ENCODE measurements around the gene EIF3F.

The EIF3F gene

DNA sequence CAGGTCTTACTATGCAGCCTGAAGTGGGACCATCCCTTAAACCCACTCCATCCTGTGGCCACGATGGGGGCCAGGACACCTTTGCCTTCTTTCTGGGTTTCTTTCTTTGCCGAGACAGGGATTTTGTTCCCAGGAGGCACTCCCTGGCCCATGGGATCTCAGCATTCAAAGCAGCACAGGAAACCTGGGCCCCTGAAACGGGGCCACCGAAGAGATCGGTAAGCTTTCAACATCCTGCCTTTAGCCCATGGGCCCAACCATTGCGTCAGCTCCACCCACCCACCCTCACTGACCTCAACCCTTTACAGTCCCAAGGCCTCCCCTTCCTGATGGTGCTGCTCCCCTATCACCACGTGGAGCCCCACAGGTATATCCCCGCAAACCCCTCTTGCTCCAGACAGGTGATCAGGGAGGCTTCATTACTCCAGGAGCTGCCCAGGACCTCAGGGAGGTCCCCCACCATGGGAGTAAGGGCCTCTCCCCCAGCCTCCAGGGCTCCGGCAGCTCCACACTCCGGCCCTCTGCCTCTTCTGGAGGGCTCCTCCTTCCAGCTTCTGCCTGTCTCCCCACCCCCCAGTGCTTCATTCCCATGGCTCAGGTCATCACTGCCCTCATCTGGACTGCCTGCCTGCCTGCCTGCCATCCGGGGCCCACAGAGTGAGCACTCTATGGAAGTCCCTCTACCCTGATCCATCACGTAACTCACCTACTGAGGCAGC, 51.8 kb downstream of the EIF3F start:
- no peak for DNase-seq

DNA sequence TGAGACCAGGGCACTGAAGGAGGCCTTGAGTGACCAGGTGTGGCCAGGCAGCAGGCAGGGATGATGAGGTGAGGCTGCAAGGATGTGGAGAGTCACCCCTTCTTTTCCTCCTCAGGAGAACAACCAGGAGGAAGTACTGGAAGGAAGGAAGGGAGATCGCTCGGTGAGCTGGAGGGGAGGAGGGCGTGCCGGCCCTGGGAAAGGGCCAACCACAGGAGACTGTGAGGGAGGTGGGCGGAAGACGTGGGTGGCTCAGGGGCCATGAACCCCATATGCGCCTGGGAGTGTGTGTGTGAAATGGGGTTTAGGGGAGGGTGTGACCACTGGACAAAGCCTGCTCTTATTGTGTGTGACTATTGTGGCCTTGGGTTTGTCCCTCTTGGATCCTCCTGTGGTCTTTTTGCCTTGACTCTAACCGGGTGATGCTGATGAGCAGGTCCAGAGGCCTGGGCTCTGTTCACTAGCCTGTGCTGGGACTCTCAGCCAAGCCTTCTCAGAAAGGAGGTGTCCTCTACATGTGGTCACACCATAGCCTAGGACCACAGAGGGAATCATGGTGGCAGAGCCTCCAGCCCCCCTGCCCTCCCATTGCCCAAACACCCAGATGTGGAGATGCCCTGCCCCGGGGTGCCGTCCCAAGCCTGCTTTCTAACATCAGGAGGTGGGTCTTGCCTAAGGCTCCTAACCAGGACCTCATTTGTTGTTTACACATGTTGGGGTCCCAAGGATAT, 52.6 kb downstream of the EIF3F start:
- DNase-seq, result no peak

DNA sequence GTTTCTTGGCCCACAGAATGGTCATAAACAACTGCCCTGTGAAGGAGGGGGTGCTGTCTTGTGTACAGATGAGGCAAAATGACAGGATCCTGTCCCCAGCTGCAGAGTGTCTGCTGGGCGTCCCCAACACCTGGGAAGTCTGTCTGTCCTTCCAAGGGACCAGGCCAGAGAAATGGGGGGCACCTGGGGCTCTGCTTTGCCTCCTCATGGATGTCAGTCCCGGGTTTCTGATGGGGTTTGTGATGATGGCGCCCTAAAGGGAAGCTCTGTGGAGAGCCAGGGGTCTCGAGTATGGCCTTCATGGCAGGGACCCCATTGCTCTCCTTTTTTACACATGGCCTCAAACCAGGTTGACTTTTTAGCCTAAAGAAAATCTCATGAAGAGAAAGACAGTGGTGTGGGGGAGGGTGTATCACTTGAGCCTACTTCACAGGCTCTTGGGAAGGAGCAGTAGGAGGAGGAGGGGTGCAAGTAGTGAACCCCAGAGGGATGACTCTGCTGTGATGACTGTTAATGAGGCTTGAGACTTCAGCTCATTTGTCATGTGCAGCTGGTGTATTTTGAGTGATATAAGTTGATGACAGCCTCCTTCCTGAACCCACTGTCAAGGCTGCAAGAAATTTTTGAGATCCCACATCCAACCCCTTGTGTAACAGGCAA, 53.3 kb downstream of the EIF3F start:
- DNase-seq, result no peak

DNA sequence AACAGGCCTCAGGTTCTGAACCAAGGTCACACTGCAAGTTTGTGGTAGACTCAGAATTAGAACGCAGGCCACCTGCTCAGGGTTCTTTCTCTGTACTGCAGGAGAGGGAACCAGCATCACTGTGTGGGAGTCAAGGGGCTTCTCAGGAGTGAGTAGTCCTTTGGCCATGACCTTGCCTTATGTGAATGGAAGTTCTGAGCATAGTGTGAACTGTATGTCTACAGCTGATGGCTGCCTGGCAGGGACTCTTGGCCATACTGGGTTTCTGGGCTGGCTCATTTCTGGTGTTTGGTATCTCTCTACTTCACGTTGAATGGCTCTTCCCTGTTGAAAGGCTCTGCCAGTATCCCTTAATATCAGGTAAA, 53.8 kb downstream of the EIF3F start:
- DNase-seq, result no peak

DNA sequence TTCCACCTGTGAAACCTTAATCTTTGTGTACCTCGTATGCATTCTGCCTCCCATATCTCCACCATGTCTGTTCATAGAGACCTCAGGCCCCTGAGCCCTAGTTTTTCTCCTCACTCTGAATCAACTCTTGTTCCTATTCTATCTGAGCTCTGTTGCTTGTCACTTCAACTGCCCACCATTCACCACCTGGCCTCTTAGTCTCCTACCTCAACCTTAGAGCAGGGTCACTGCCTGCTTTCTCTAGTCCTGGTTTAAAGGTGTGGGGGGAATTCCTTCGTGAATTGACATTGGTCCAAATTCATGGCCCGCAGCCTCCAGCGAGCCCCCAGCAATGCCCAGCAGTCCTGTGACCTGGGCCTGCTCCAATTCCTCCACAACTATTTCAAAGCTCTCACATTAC, 54.4 kb downstream of the EIF3F start:
- DNase-seq, result no peak

DNA sequence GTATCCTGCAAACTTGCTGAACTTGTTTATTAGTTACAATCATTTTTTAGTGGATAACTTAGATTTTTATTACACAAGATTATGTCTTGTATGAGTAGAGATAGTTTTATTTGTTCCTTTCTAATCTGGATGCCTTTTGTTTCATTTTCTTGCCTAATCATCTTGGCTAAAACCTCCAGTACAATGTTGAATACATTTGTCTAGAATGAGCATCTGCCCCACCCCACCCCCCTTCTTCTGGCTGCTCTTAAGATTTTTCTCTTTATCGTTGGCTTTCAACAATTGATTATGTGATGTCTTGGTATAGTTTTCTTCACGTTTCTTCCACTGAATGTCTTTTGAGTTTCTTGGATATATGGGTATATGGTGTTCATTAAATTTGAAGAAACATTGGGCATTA, 56.6 kb downstream of the EIF3F start:
- no peak for DNase-seq

DNA sequence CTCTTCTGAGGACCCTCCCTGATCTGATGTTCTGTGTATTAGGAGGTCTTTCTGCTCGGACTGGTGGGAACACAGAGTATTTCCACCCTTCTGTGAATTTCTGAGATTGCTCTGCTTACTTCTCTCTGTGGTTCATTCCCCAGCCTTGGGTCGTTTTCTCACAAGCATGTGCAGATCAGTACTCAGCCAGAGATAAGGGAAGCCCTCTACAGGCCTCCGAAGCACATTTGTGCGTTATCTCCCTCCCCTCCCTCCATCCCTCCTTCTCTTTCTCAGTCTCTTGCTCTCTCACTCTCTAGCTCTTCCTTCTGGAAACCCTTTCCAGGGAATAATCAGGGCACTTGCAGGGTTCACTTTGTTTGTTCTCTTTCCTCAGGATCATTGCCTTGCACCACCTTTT, 58.7 kb downstream of the EIF3F start:
- DNase-seq, result no peak

DNA sequence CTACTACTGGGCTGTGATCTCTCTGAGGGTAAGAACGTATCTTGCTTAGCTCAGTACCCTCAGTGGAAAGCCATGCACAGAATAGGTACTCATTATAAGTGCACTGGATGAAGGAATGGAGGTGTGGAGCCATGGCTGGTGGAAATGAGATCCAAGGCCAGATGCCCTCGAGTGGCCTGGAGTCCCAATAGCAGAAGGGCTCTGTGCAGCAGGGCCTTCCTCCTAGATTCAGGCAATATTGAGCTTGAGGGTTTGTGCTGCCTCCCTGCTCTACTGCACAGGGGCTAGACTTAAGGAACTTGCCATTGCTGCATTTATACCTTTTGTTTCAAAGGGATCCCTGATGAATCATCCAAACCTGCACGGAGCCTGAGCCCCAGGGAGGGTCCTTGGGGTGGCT, 60.2 kb downstream of the EIF3F start:
- DNase-seq, result no peak

DNA sequence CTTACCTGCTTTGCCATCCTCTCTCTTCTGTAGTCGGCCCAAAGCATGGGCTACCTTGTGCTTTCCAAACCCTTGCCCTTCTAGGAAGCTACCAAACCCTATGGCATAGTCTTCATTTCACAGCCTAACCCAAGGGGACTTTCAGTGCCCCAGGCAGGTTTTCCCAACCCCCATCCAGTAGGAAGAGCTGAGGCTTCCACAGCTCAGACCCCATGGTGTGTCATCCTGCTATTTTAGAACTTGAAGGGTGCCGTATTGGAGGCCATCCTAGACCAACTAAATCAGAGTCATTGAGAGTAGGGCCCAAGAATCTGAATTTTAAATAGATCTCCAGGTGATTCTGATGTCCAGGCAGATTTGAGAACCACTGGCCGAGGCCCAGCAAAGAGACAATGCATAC, 61.9 kb downstream of the EIF3F start:
- DNase-seq, result no peak

Measured in amygdala (tissue), 56 donors.